GM19025 (cell line): Measurements from ENCODE around the gene TMEM87B.
"Not testable (repeated sequence)": the region's sequence is repeated elsewhere in the genome, so short reads cannot be mapped to it uniquely, and the experiment has no call there.

ENCODE experiments used
- ATAC-seq: cut with Tn5 transposase; IDR thresholded peaks from one replicate; pipeline ENCODE4 v1.9.1; 2021; ENCODE audit warnings: mild to moderate bottlenecking, low read depth, moderate library complexity; ENCODE audit not compliant: unreplicated experiment

The TMEM87B gene

GRCh38 chr2:112110966-112111365 lies 55.9 kb downstream of the TMEM87B start:
- no peak for ATAC-seq

- ATAC-seq, result not testable (repeated sequence)
Measured at GRCh38 chr2:112113354-112113753, 58.3 kb downstream of the TMEM87B start.

- ATAC-seq, result no peak
Measured at GRCh38 chr2:112118148-112118547, 63.1 kb downstream of the TMEM87B start.

DNA sequence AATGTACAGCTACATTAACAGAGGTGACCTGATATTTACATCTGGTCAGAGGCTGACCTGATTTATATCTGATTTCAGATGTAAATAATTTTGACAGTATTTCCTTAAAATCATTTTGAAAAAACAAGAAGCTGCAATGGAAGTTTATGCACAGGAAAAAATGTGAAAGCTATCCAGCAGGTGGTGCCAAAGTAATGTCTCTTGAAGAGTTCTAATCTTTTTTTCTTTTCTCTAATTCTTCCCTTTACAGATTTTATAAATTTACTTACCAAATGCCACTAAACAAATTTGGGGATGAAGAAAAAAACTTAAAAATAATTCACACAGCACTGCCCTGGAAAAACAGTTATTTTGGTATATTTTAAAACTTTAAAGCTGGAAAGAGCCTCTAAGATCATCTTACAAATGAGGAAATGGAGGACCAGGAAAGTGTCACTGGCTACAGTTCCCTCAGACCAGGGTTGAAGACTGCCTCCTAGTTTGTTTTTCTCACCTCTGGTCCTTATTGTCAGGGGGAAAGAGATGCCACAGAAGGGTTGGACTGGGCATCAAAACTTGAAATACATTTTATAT lies 66.7 kb downstream of the TMEM87B start:
- no peak for ATAC-seq

DNA sequence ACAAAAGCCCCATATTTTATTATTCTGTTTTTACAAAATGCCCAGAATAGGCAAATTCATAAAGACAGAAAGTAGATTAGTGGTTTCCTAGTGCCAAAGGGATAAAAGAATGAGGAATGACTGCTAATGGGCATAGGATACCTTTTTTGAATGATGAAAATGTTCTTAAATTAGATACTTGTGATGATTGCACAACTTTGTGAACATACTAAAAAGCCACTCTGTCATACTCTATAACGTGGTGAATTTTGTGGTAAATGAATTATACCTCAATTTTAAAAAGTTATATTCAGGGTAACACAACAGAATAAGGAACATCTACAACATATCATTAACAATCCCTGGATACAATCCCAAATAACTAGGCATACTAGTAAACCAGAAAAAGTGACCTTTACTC lies 74.0 kb downstream of the TMEM87B start:
- no peak for ATAC-seq

- ATAC-seq, result no peak
Measured at GRCh38 chr2:112133344-112133743, 78.3 kb downstream of the TMEM87B start.

DNA sequence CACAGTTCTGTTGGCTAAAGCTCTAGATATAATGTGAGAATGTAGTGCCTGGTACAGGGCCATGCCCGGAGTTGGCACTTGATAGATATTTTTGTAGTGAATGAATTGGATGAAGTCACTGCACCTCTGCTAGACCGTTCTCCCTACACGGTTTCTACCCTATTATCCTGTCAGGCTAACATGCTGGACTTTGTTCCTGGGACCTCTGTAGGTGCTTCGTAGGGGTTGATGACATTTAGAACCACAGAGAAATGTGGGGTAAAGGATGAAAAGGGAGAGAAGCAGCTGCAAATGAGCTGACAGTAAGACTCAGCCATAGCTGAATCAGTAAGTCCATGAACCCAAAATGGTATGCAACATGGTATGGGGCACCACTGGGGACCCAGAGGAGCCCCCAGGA lies 79.1 kb downstream of the TMEM87B start:
- no peak for ATAC-seq

DNA sequence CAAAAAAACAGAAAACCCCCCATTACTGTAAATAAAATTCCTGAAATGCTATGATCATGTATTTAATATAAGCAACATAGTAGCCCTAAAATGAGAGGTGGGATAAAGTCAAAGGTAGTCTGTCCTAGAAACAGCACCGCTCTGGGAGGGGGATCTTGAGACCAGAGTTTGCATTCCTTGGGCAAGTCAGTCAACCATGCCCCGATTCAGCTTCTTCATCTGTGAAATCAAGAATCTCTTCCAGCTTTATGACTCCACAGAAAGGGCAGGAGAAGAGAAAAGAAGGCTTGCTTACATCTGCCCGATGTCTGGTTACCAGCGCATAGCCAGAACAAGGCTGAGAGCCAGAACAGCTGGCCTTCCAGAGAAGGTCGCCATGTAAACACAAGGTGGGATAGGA lies 81.0 kb downstream of the TMEM87B start:
- ATAC-seq, result no peak

DNA sequence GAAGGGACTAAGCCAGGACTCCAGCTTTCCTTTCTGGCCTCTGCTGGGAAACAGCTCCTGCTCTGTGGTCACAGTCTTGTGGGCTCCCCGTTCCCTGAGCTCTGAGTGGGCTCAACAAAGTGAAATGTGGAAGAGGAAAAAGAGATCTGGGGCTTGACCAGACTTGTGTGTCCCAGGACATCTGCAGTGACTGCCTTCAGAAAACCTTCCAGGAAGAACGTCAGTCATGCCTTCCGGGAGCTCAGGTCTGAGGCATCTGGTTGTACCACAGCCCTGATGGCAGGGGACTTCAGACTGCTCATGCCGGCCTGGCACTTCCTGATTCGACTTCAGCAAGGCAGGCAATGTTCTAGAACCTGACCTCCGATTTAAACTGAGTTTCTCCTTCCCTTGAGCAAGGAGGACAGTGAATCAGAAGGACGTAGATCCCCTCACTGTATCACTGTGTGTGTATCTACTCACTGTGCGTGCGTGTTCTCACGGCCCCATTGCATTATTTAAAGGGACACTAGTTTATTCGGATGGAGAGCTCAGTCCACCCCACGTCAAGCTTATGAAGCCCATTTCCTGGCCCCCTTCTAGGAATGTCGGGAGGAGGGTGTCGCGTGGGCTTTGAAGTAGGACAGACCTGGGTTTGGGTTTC lies 82.6 kb downstream of the TMEM87B start:
- ATAC-seq, result no peak

DNA sequence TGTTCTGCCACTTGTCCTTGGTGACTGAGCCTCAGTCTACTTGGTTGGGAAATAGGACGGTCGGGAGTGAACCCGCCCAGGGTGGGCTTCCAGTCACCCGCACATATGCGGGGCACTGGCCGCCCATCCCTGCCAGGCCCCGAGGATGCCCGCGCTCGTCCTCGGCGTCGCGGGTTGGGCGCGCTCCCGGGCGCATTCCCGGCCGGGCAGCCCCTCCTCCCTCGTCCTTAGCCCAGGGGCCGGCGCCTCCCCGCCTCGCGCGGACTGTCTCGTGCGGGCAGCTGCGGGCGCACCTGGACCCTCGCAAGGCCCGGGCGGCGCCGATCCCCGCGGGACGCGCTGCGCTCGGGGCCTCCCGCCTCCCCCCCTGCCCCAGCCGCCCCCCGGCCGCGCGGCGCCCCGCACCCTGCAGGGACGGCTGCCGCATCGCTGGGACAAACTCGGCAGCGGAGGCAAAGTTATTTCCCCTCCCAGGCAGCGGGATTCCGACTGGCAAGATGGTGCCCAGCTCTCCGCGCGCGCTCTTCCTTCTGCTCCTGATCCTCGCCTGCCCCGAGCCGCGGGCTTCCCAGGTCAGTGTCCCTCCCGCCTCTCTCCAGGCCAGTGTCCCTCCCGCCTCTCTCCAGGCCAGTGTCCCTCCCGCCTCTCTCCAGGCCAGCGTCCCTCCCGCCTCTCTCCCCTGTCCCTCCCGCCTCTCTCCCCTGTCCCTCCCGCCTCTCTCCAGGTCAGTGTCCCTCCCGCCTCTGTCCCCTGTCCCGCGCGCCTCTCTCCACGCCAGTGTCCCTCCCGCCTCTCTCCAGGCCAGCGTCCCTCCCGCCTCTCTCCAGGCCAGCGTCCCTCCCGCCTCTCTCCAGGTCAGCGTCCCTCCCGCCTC lies 83.3 kb downstream of the TMEM87B start, which contains the start of gene FBLN7:
Gene FBLN7 (plus strand): TSS at position 227 of the 874 bp plus-strand sequence. CDS start 271 bp downstream, at position 498.
- ATAC-seq, result no peak

- ATAC-seq, result not testable (repeated sequence)
Measured at GRCh38 chr2:112139033-112139614, 84.1 kb downstream of the TMEM87B start.

DNA sequence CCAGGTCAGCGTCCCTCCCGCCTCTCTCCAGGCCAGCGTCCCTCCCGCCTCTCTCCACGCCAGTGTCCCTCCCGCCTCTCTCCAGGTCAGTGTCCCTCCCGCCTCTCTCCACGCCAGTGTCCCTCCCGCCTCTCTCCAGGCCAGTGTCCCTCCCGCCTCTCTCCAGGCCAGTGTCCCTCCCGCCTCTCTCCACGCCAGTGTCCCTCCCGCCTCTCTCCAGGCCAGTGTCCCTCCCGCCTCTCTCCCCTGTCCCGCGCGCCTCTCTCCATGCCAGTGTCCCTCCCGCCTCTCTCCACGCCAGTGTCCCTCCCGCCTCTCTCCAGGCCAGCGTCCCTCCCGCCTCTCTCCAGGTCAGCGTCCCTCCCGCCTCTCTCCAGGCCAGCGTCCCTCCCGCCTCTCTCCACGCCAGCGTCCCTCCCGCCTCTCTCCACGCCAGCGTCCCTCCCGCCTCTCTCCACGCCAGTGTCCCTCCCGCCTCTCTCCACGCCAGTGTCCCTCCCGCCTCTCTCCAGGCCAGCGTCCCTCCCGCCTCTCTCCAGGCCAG lies 84.7 kb downstream of the TMEM87B start:
- not testable (repeated sequence) for ATAC-seq

DNA sequence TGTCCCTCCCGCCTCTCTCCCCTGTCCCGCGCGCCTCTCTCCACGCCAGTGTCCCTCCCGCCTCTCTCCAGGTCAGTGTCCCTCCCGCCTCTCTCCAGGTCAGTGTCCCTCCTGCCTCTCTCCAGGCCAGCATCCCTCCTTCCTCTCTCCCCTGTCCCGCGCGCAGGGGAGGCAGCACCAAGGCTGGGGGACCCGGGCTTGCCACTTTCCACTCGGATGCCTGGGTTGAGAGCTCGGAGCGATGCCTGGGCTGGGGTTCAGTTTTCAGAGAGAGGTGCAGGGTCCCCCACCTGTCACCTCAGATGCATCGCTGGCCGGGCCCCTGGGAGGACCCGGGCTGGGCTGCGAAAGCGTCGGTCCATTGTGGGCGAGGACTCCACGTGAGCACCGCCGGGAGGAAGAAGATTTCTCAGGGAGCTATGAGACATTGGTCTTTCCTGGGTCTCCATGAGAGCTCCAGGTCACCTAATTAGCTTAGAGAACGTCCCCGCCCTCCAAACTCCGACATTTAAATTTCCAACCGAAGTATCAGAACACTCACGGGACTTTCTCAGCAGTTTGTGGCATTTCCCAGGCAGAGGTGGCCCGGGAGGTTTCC lies 85.2 kb downstream of the TMEM87B start:
- ATAC-seq, result no peak

DNA sequence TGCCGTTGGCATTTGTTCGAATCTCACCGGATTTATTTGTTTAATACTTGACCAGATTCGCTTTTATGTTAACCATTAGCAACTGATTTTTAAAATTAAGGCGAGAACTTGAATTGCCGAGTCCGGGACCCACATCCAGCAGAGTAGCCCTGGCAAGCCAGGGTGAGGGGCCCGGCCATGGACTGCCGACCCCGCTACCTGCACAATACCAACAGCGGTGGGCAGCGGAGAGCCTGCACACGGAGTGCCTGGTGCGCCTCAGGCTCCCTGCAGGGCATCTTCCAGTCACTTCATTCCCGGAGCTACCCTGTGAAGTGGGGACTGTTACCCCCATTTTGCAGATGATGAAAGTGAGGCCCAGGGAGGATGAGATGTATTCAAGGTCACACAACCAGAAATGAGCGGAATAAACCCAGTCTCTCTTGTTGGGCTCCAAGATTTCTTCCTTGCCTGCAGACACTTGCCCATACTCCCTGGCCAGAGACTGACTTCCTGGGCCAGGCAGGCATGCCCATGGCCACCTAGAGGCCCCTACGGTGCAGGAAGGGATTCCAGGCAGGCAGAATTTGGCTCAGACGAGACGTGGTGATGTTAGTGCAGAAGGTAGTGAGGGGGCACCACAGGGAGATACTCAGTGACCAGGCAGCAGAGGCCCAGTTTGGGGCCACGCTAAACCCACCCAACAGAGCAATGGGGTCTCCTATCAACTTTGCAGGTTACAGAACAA lies 86.0 kb downstream of the TMEM87B start:
- ATAC-seq, result no peak

- no peak for ATAC-seq
Measured at GRCh38 chr2:112141626-112142007, 86.5 kb downstream of the TMEM87B start.

DNA sequence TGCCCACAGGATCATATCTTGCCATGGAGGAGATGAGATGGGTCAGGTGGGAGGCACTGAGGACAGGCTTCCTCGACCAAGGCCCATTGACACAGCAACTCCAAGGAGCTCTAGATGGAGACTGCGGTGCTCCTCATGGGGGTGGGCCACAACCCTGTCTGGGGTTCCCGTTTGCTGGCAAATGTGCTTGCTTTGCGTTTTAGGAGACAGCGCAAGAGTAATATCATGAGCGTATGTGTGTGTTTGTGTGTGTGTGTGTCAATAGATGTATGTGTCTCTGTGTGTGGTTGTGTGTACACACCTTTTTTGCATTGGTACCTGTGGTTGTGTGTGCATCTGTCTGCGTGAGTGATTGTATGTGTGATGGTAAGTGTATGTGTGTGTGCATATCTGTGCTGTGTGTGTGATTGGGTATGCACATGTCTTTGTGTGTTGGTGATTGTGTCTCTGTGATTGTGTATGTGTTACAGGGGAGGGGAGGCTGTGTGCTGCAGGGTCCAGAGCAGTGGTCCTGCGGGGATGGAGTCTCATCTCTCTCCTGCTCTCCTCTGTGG lies 87.5 kb downstream of the TMEM87B start:
- no peak for ATAC-seq

- ATAC-seq, result no peak
Measured at GRCh38 chr2:112143150-112143549, 88.1 kb downstream of the TMEM87B start.

DNA sequence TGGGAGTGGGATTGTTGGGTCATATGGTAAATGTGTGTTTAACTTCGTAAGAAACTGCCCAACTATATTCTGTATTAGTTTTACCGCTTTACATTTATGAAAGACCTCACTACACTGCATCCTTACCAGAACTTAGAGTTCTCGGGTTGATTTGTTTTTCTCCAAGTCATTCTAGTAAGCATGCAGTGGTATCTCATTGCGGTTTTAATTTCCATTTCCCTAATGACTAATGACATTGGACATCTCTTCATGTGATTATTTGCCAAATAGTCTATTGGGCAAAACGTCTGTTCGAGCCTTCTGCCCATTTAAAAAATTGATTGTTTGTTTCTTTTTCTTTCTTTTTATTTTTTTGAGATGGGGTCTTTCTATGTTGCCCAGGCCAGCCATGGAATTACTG lies 89.9 kb downstream of the TMEM87B start:
- ATAC-seq, result no peak

- no peak for ATAC-seq
Measured at GRCh38 chr2:112147382-112148168, 92.5 kb downstream of the TMEM87B start.
